Measurements from ENCODE around the gene CLEC10A. TPM values are rescaled to one million over a fixed set of nuclear protein-coding genes. Genes with fewer than 3 reads are reported as not detected.

CLEC10A gene
- total RNA-seq, 1 donor, result not detected

- Histone ChIP-seq H3K27ac (ENCODE audit: low read depth, low read length) (no peak overlapping the region), H2AFZ (ENCODE audit: low read length) (no peak overlapping the region)
These were observed 30.7 kb upstream of the CLEC10A start for GRCh38 chr17:7110617-7111306.

DNA sequence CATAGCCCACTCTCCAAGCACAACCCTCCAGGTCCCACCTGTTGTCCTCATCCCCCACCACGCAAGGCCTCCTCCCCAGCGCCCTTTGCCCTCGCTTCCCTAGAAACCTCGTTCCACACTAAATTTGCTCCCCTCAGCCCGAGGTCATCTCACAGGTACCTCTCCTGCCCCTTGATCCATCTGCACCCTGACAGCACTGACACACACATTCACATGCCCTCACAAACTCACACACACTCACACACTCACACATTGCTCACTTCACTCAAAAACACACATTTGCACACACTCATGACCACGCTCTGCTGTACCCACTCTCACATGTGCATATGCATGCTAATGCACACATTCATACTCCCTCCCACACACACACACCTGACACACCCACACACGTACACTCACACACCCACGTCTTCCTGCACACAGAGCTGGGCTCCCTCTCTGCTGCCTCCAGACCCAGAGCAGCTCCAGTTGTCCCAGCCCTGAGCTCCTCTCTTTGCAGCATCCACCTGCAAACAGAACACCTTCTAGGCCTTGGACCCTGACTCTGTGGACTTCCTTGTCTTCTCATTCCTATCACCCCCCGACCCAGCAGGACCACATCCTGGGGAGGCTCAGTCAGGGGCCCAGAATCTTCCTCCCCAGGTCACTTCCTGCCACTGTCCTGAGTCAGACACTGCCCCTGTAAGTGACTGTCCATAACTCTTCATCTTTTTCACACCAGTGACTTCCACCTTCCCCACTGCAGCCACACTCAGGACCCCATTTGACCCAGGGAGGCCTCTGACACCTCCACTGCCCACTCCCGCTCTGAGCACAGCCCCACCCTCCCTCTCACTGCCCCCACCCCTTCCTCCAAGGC, 29.6 kb upstream of the CLEC10A start:
- Histone ChIP-seq H3K4me1 (ENCODE audit: insufficient read depth, low read length) (no peaks in the 10 kb centered on the region), H4K20me1 (ENCODE audit: insufficient read depth, low read length) (no peaks in the 10 kb centered on the region), H3K27me3 (ENCODE audit: insufficient read depth, low read length) (no peaks in the 10 kb centered on the region), H3K79me2 (ENCODE audit: insufficient read depth, low read length) (no peaks in the 10 kb centered on the region), H3K36me3 (ENCODE audit: insufficient read depth, low read length) (no peaks in the 10 kb centered on the region), H3K27ac (ENCODE audit: low read depth, low read length) (no peak overlapping the region), H2AFZ (ENCODE audit: low read length) (no peak overlapping the region), H3K4me2 (ENCODE audit: insufficient read depth, low read length) (no peak overlapping the region), H3K4me3 (ENCODE audit: insufficient read depth, low read length) (no peak overlapping the region), H3K9me3 (ENCODE audit: low read depth, low read length) (no peaks in the 10 kb centered on the region)
- TF ChIP-seq, protein P1, sequence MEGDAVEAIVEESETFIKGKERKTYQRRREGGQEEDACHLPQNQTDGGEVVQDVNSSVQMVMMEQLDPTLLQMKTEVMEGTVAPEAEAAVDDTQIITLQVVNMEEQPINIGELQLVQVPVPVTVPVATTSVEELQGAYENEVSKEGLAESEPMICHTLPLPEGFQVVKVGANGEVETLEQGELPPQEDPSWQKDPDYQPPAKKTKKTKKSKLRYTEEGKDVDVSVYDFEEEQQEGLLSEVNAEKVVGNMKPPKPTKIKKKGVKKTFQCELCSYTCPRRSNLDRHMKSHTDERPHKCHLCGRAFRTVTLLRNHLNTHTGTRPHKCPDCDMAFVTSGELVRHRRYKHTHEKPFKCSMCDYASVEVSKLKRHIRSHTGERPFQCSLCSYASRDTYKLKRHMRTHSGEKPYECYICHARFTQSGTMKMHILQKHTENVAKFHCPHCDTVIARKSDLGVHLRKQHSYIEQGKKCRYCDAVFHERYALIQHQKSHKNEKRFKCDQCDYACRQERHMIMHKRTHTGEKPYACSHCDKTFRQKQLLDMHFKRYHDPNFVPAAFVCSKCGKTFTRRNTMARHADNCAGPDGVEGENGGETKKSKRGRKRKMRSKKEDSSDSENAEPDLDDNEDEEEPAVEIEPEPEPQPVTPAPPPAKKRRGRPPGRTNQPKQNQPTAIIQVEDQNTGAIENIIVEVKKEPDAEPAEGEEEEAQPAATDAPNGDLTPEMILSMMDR (IDR thresholded peaks at IDR 0.05; ENCODE audit: extremely low read depth, low read depth, low read length), result no peak
- DNase-seq (ENCODE audit: insufficient read length, low spot score, missing footprints), result peak; percentile 61

More at GRCh38 chr17:7110617-7111306, 30.7 kb upstream of the CLEC10A start:
- Histone ChIP-seq H3K4me3 (ENCODE audit: insufficient read depth, low read length) (no peak overlapping the region), H4K20me1 (ENCODE audit: insufficient read depth, low read length) (no peaks in the 10 kb centered on the region), H3K27me3 (ENCODE audit: insufficient read depth, low read length) (no peaks in the 10 kb centered on the region), H3K79me2 (ENCODE audit: insufficient read depth, low read length) (no peaks in the 10 kb centered on the region), H3K4me1 (ENCODE audit: insufficient read depth, low read length) (no peaks in the 10 kb centered on the region), H3K36me3 (ENCODE audit: insufficient read depth, low read length) (no peaks in the 10 kb centered on the region), H3K9me3 (ENCODE audit: low read depth, low read length) (no peaks in the 10 kb centered on the region), H3K4me2 (ENCODE audit: insufficient read depth, low read length) (no peak overlapping the region)
- TF ChIP-seq, protein P1 (IDR thresholded peaks at IDR 0.05; ENCODE audit: extremely low read depth, low read depth, low read length), result no peak
- DNase-seq (ENCODE audit: insufficient read length, low spot score, missing footprints), result peak; percentile 69

- Histone ChIP-seq H3K4me1 (ENCODE audit: insufficient read depth, low read length) (no peaks in the 10 kb centered on the region), H3K4me2 (ENCODE audit: insufficient read depth, low read length) (no peak overlapping the region), H4K20me1 (ENCODE audit: insufficient read depth, low read length) (no peaks in the 10 kb centered on the region), H2AFZ (ENCODE audit: low read length) (no peak overlapping the region), H3K36me3 (ENCODE audit: insufficient read depth, low read length) (no peaks in the 10 kb centered on the region), H3K27me3 (ENCODE audit: insufficient read depth, low read length) (no peaks in the 10 kb centered on the region), H3K79me2 (ENCODE audit: insufficient read depth, low read length) (no peaks in the 10 kb centered on the region), H3K27ac (ENCODE audit: low read depth, low read length) (no peak overlapping the region), H3K4me3 (ENCODE audit: insufficient read depth, low read length) (no peak overlapping the region), H3K9me3 (ENCODE audit: low read depth, low read length) (no peaks in the 10 kb centered on the region)
- peak; percentile 50 for DNase-seq (ENCODE audit: insufficient read length, low spot score, missing footprints)
- TF ChIP-seq, protein P1 (IDR thresholded peaks at IDR 0.05; ENCODE audit: extremely low read depth, low read depth, low read length), result no peak
These were observed 28.9 kb upstream of the CLEC10A start for GRCh38 chr17:7108981-7109380.

- Histone ChIP-seq H2AFZ (ENCODE audit: low read length) (no peak overlapping the region), H3K79me2 (ENCODE audit: insufficient read depth, low read length) (no peaks in the 10 kb centered on the region), H4K20me1 (ENCODE audit: insufficient read depth, low read length) (no peaks in the 10 kb centered on the region), H3K27me3 (ENCODE audit: insufficient read depth, low read length) (no peaks in the 10 kb centered on the region), H3K9me3 (ENCODE audit: low read depth, low read length) (no peaks in the 10 kb centered on the region), H3K36me3 (ENCODE audit: insufficient read depth, low read length) (no peaks in the 10 kb centered on the region), H3K4me3 (ENCODE audit: insufficient read depth, low read length) (no peak overlapping the region), H3K27ac (ENCODE audit: low read depth, low read length) (no peak overlapping the region), H3K4me1 (ENCODE audit: insufficient read depth, low read length) (no peaks in the 10 kb centered on the region), H3K4me2 (ENCODE audit: insufficient read depth, low read length) (no peak overlapping the region)
- TF ChIP-seq, protein P1 (IDR thresholded peaks at IDR 0.05; ENCODE audit: extremely low read depth, low read depth, low read length), result no peak
- DNase-seq (ENCODE audit: insufficient read length, low spot score, missing footprints), result peak; percentile 72
These were observed 28.5 kb upstream of the CLEC10A start for GRCh38 chr17:7108560-7108925.

Data from osteoblast (primary cell).